Activated CD4-positive, alpha-beta T cell treated with anti-CD3 and anti-CD28 coated beads for 4 hours (primary cell): ENCODE measurements around the gene NLRP13.
"Not testable (repeated sequence)": the region's sequence is repeated elsewhere in the genome, so short reads cannot be mapped to it uniquely, and the experiment has no call there.

Experiments used
- DNase-seq, 2 donors: peaks; one replicate each; pipeline ENCODE4 v3.0.0-alpha.2; 2020

The NLRP13 gene, protein sequence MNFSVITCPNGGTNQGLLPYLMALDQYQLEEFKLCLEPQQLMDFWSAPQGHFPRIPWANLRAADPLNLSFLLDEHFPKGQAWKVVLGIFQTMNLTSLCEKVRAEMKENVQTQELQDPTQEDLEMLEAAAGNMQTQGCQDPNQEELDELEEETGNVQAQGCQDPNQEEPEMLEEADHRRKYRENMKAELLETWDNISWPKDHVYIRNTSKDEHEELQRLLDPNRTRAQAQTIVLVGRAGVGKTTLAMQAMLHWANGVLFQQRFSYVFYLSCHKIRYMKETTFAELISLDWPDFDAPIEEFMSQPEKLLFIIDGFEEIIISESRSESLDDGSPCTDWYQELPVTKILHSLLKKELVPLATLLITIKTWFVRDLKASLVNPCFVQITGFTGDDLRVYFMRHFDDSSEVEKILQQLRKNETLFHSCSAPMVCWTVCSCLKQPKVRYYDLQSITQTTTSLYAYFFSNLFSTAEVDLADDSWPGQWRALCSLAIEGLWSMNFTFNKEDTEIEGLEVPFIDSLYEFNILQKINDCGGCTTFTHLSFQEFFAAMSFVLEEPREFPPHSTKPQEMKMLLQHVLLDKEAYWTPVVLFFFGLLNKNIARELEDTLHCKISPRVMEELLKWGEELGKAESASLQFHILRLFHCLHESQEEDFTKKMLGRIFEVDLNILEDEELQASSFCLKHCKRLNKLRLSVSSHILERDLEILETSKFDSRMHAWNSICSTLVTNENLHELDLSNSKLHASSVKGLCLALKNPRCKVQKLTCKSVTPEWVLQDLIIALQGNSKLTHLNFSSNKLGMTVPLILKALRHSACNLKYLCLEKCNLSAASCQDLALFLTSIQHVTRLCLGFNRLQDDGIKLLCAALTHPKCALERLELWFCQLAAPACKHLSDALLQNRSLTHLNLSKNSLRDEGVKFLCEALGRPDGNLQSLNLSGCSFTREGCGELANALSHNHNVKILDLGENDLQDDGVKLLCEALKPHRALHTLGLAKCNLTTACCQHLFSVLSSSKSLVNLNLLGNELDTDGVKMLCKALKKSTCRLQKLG

DNA sequence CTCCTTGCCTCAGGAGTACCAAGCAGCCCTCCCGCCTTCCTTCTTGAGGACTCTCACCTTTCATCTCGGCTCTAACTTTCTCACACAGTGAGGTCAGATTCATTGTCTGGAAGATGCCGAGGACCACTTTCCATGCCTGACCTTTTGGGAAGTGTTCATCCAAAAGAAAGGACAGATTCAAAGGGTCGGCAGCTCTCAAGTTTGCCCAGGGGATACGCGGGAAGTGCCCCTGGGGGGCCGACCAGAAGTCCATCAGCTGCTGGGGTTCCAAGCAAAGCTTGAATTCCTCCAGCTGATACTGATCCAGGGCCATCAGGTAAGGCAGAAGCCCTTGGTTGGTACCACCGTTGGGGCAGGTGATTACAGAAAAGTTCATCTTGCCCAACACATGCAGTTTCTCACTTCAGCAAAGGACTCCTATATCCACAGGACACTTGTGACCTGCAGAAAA, at the start of gene NLRP13:
TSS of gene NLRP13 (minus strand) at position 401 of the 451 bp plus-strand sequence. CDS start at position 376, 25 bp downstream.
- DNase-seq = no peak

DNA sequence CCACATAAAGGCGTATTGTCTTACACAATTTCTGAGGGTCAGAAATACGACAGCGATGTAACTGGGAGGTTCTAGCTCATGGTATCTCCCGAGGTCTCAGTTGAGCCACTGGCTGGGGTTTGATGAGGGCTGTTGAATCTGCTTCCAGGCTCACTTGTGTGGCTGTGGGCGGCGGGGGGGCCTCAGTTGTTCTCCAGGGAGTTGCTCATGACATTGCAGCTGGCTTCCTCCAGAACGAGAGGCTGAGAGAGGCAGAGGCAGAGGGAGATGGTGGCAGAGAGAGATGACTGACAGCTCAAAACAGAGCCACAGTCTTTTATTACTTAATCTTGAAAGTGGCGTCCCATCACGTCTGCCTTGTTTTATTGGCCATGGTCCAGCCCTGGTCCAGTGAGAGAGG, 48.3 kb upstream of the NLRP13 start:
- no peak for DNase-seq

DNA sequence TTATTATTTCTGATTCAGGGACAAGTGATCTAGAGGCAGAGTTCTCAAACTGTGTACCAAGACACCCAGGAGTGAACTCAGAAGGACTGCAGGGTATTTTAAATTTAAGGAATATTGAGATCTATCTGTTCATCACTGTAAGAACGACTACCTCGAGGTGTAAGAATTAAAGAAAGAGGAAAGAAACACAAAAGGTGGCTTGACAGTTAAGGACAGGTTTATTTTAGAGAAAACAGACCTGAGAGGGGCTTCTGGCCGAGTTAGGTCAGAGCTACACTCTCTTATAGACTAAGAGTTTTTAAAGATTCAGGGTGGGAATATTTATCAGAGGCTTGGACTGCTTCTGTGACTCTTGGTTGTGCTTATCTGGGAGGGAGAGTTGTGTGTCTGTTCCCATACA, 41.8 kb upstream of the NLRP13 start:
- DNase-seq = no peak

DNA sequence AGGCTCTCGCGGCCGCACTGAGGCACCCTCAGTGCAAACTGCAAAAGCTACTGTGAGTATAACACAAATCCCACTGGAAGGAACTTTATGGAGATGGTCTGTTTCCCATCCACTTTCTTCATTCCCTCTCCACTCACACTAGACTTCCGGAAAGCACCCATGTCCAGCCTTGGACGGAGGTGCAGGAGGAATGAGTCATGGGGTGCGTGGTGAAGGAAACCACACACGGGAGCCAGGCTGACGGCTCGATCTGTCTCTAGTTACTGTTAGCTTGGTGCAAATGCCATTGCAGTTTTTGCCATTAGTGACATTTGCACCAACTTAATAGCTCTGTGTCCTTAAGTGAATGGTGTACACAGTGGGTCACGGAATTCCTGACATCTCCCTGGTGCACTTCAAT, 30.1 kb upstream of the NLRP13 start:
- no peak for DNase-seq

DNA sequence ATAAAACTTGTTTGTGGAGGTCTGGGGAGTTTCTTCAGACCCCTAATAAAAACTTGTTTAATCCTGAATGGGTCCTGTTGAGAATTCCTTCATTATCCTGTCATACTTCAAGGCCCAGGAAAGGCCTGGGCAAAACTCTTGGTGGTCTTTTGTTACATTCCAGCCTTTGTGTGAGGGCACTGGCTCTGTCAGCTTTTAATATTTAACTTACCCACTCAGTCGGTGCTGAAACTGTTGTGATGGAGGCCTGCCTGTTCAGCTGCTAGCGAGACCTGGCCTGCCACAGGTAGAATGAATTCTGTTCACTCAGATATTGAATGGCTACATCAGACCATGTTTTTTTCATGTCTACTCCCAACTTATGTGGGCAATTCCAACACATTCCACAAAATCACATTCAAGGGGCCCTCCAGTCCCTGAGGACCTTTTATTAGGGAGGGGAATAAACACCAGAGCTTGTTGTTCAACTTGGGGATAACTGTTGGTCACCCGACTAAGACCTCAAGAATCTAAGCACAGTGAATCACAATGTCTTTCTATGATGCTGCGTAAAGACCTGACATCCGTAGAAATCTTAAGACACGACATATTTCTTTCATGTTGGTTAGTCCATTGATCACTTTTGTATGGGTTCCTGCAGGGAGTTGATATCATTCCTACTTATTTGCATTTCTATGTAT, 28.0 kb upstream of the NLRP13 start:
- no peak for DNase-seq

DNA sequence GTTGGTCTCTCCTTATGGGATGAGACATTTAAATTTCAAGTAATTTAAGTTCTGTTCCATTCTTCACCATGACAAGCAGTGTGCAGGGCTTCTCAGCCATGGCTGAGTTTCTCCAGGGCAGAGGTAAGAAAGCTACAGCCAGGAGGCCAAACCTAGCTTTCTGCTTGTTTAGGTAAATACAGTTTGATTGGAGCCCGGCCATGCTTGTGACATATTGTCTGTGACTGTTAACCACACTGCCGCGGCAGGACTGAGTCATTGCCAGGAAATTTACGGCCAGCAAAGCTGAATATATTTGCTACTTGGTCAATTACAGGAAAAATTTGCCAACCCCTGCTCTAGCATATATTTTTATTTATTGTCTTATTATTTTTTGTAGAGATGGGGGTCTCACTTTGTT, 26.2 kb upstream of the NLRP13 start:
- DNase-seq = no peak

DNA sequence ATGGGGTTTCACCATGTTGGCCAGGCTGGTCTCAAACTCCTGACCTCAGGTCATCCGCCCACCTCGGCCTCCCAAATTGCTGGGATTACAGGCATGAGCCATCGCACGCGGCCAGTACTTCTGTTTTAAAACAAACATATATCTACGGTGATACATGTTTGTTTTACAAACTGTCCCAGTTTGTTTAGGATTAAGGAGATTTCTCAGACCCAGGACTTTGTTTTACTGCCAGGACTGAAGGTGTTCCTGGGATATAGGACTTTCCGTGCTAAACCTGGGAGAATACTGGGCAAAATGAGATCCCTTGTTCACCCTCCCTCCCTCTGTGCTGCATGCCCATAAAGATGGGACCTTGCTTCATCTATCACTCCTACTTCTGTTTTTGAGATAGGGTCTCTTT, 24.3 kb upstream of the NLRP13 start:
- no peak for DNase-seq

DNA sequence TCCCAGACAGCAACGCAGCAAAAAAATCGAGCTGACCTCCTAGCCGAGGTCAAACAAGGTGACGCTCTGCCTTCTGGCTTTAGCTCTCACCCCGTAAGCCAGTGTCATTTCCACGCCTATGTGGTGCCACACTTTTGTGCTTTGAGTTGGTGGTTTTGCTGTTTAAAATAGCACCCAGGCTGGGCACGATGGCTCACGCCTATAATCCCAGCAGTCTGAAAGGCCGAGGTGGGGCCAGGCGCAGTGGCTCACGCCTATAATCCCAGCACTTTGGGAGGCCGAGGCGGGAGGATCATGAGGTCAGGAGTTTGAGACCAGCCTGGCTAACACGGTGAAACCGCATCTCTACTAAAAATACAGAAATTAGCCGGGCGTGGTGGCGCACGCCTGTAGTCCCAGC, 18.4 kb upstream of the NLRP13 start:
- not testable (repeated sequence) for DNase-seq

DNA sequence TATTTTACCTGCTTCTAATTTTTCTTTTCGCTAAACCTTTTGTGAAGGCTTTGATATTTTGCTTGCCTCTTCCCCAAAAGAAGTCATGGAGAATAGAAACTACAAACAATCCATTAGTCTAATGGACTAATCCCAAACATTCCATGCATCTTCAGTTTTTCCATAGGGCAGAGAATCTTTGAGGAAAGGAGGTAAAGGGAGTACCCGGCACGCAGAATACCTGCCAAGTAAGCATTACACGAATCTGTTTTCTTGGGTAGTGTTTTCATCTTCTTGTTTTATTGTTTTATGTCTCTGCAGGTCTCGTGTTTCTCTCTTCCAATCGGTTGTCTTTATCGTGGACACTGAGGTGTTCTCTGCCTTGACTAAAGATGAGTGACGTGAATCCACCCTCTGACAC, 15.4 kb upstream of the NLRP13 start, which contains the start of gene NLRP8:
TSS of gene NLRP8 (plus strand) at position 301 of the 400 bp plus-strand sequence.
- no peak for DNase-seq

DNA sequence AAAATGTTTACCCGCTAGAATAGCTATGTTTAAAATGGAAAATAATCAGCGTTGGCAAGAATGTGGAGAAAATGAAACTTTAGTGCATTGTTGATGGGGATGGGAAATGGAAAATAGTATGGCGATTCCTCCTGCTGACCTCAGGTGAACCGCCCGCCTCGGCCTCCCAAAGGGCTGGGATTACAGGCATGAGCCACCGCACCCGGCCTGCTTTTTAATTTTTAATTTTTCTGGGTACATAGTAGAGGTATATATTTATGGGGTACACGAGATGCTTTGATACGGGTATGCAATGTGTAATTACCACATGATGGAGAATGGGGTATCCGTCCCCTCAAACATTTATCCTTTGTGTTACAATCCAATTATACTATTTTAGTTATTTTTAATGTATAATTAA, 8.2 kb upstream of the NLRP13 start:
- no peak for DNase-seq

DNA sequence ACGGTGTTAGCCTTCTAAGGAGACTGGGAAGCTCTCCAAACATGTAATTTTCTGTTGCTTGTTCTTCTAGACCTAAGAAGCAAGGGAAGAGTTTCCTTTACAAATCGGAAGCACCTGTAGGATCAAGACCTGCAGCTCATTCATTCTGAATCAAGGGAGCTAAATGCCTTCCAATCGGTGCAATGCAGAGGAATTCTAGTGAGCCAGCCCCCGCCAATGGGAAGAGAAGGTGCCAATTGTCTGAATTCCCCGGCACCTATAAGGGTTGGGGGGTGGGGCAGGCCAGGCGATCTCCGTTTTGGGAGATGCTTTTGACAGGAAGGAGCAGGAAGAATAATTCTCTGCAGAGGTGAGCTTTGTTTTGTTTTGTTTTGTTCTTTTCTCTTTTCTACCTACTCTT, 7.1 kb upstream of the NLRP13 start:
- no peak for DNase-seq

DNA sequence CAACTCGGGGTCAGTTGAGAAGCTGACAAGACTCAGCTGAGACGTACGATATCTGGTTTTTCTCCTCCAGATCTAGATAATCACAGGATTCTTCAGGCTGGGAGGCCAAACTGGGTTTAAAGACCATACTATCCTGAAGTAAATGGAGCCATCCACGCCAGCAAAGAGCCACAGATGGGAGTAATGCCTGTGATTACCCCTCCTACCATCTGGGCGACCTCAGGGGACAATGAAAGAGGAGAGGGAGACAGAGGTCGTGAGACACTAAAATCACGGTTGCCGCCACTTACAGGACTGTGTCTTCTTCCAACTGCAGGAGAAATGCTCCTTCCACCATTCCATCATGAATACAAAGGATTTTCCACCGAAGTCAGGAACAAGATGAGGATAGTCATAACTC, 3.1 kb upstream of the NLRP13 start:
- DNase-seq = no peak

DNA sequence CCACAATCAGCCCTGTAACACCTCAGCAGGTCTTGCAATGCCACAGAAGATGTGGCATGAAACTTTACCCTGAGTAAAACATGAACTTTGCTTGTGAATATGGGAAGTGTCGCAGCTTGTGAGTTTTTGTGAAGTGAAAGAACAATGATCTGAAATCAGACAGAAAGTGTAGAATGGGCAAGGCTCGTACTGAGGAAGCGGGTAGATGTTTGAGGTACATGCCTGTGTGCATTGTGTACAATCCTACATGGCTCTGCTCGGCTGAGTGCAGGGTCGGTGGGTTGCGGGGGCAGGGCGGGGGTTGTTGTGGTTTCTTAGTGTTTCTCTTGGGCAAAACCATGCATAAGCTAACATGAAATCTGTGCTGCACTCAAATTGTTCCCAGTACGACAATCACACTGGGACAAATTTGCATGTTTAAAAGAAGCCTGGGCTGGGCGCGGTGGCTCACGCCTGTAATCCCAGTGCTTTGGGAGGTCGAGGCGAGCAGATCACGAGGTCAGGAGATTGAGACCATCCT, 1.1 kb downstream of the NLRP13 start:
- no peak for DNase-seq

DNA sequence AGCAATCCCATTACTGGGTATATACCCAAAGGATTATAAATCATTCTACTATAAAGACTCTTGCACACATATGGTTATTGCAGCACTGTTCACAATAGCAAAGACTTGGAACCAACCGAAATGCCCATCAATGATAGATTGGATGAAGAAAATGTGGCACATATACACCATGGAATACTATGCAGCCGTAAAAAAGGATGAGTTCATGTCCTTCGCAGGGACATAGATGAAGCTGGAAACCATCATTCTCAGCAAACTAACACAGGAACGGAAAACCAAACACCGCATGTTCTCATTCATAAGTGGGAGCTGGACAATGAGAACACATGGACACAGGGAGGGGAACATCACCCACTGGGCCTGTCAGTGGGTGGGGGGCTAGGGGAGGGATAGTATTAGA, 2.9 kb downstream of the NLRP13 start:
- DNase-seq = not testable (repeated sequence)

DNA sequence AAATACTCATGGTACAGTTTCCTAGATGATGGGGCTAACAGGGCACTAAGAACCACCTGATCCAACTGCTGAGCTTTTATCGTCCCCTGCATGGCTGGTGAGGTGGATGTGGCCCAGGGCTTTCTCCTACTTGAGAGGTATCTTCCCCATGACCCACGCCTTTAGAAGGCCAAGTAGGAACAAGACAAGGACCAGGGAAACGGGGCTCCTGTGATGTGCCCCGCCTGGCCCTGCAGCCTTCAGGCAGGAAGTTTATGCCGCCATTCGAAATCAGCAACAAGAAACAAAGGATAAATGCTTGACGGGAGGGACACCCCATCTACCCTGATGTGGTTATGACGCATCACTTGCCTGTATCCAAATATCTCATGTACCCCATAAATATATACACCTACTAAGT, 4.1 kb downstream of the NLRP13 start:
- DNase-seq = no peak

DNA sequence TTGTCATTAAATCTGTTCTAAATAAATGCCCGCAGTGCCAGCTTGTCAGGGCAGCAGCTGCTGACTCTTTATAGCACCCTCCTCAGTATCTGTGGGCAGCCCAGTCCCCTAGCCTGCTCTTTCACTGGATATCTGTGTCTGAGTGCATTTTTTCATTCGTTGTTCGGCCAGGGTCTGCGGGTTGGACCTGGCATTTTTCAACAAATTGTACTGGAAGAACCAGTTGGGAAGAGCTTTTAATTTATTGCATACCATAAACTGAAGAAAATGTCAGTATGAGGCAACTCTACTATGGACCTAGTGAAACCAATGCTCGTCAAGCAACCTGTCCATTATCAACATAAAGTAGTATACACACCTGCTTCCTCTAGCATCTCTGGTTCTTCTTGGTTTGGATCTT, 8.6 kb downstream of the NLRP13 start:
- no peak for DNase-seq

DNA sequence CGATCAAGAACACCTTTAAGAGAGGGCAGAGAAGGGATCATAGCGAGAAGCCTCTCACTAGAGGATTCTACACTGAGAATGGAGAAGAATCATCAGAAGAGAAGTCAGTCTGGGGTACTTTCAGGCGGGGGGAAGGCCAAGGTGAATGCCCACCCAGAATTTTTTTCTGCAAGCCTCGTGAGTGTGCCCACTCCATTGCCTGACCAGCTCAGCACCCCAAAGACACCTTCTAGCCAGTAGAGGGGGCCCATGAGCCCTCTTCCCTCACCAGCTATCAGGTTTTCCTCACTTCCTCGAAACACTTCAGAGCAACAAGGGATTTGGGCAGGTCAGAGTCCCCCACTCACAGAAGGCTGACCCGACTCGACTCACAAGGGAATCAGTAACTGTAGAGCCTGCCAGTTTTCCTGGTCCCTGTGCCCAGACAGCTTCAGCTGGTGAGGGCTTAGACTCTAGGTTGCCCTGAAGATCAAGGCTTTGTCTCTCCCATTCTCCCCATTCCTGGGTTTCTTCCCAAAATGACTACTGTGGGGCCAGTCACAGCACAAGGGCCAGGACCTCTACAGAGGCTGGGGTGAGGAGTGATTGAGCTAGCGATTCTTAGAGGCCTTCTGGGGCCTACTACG, 18.4 kb downstream of the NLRP13 start:
- DNase-seq = no peak

DNA sequence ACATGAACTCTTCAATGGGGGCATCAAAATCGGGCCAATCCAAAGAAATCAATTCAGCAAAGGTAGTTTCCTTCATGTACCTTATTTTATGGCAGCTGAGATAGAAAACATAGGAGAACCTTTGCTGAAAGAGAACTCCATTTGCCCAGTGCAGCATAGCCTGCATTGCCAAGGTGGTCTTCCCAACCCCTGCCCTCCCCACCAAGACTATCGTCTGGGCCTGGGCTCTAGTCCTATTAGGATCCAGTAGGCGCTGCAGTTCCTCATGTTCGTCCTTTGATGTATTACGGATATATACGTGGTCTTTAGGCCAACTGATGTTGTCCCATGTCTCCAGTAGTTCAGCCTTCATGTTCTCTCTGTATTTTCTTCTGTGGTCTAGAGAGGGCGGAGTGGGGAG, 19.2 kb downstream of the NLRP13 start:
- DNase-seq = no peak

DNA sequence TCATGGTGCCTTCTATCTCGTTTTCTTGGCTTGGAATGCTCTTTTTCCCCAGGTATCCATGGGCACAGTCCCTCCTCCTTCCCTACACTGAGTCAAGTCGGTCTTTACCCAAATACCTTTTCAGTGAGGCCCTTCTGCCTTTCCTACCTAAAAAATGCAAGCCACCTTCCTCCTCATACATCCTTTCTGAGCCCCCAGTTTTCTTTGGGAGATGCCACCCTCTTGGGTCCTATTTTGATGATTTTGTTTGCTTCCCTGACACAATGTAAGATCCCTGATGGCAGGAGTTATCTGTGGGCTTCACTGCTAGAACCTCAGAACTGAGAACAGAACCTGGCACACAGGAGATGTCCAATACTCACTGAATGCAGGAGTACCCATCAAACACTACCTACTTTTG, 22.3 kb downstream of the NLRP13 start:
- no peak for DNase-seq

DNA sequence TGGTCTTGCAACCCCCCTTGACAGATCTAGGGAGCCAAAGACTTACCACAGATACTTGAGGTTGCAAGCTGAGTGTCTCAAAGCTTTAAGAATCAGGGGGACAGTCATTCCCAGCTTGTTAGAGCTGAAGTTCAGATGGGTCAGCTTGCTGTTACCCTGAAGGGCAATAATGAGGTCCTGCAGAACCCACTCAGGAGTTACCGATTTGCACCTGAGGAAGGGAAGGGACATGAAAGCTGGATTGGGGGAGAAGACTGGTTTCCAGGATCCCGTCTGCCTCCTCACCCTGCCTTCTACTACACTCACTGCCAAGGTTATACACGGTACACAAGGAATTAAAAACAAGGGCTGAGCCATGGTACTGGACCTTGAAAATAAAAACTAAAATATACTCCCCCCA, 24.4 kb downstream of the NLRP13 start:
- DNase-seq = no peak

DNA sequence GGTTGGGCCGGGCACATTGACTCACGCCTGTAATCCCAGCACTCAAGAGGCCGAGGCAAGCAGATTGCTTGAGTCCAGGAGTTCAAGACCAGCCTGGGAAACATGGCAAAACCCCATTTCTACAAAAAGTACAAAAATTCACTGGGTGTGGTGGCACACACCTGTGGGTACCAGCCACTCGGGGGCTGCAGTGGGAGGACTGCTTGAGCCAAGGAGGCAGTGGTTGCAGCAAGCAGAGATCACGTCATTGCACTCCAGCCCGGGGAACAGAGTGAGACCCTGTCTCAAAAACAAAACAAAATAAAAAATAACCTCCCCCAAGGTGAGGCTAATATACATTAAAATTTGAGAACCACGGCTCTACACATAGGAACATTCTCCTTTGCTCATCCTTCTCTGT, 24.9 kb downstream of the NLRP13 start:
- no peak for DNase-seq

DNA sequence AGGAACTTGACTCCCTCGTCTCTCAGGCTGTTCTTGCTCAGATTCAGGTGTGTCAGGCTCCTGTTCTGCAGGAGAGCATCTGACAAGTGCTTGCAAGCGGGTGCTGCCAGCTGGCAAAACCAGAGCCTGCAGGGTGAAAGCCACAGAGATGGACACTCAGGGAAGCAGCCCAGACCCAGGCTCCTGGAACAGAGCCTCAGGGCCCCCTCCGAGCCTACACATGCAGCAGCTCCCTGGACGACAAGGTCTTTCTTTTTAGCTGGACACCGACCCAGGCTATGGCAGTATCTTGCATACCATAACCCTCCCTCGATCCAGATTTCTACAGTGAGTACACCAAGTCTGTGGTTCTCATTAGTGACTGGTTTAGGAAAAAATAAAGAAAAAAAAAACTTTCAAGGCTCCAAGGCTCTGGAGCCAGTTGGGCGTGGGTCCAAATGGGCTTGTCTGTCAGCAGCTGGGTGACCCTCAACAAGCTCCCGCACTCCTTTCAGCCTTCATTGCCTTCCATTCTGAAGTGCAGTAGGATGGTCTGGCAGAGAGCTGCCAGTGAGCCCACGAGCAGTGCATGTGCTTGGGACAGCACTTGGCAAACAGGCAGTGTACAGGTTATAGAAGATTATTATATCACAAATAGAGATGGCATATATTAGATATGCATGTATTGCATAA, 29.9 kb downstream of the NLRP13 start:
- no peak for DNase-seq
